Choroid plexus epithelial cell (primary cell): ENCODE data around the gene TXNIP.

Source experiments
- DNase-seq: peaks from one replicate; pipeline ENCODE4 v3.0.0-alpha.2; 2010; ENCODE audit warnings: low read depth
- H3K4me3 ChIP-seq: 2 replicates; pipeline ENCODE4 v1.5.1; 2011; ENCODE audit warnings: low read depth, mild to moderate bottlenecking, control low read depth, low read length, moderate library complexity
- CTCF ChIP-seq: conservative IDR thresholded peaks from 2 replicates; pipeline ENCODE4 v1.5.1; 2011; ENCODE audit warnings: low read depth, mild to moderate bottlenecking, control low read depth, inconsistent platforms, low read length, moderate library complexity

The TXNIP gene

GRCh38 chr1:145956361-145956760, 40.0 kb downstream of the TXNIP start:
- peak overlapping the region; percentile 84 for H3K4me3 ChIP-seq
- no peak for TF ChIP-seq CTCF

DNA sequence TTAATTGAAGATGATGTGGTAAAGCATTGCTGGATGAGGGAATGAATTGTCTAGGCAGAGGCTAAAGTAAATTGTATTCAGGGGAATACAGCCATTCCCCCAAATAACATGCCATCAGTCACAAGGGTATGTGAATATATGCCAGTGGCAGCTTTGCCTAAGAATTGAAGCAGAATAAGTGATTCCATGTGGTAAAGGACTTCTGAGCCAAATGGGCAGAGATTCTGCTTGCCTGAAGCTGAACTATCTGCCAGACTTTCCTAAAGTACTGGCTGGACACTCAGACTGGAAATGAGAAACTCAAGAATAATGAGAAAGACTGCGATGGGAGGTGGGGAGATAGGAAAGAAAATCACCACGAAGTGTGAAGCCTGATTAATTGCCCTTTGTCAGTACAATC, 40.9 kb downstream of the TXNIP start:
- no peak for DNase-seq
- H3K4me3 ChIP-seq, result no peak overlapping the region
- no peak for TF ChIP-seq CTCF

More at GRCh38 chr1:145956361-145956760, 40.0 kb downstream of the TXNIP start:
- DNase-seq, result no peak

GRCh38 chr1:145953861-145954260, 42.5 kb downstream of the TXNIP start:
- H3K4me3 ChIP-seq, result no peak overlapping the region
- no peak for DNase-seq
- TF ChIP-seq CTCF, result no peak

GRCh38 chr1:145952903-145953302, 43.5 kb downstream of the TXNIP start:
- H3K4me3 ChIP-seq, result no peak overlapping the region
- no peak for TF ChIP-seq CTCF
- no peak for DNase-seq

- no peak for TF ChIP-seq CTCF
- DNase-seq, result no peak
- no peak overlapping the region for H3K4me3 ChIP-seq
Observed at GRCh38 chr1:145951526-145951925, 44.9 kb downstream of the TXNIP start.

DNA sequence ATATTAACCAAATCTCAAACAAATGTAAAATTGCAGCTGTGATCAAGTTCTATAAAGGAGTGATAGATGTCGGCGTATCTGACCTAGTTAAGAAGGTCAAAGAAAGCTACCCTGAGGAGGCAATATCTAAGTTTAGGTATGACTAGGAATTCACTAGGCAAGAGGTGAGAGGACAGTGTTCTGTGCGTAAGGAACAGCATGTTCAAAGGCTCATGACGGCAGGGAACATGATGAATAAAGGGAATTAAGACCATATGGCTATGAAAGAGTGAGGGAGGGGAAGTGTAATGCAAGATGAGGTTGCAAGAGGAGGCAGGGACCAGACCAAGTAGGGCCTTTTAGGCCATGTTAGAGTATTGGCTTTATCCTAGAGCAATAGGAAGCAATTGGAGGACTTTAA, 47.2 kb downstream of the TXNIP start:
- no peak for TF ChIP-seq CTCF
- DNase-seq, result peak; percentile 42
- no peak overlapping the region for H3K4me3 ChIP-seq

DNA sequence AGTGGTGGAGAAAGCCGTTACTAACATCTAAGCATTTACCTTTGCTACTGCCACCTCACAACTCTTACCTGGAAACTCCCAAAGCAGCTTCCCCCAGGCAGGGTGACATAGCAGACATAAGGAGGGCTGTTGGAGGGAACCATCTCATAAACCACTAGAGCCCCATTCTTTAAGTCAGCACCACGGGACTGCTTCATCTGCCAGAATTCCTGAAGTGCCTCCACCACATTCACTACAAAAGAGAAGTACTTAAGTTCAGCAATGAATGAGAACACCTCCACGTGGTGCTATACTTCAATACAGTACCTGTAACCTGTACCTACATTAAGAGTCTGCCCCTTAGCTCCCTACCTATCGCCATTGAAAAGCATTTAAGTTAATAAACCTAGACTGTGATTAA, 48.8 kb downstream of the TXNIP start:
- no peak overlapping the region for H3K4me3 ChIP-seq
- TF ChIP-seq CTCF, result no peak
- no peak for DNase-seq
